ENCODE results near the gene BMP7.
A peak's percentile ranks its signal among the peaks of the same experiment; 100 is the strongest.
"Not testable (repeated sequence)": the region's sequence is repeated elsewhere in the genome, so short reads cannot be mapped to it uniquely, and the experiment has no call there.

The BMP7 gene

DNA sequence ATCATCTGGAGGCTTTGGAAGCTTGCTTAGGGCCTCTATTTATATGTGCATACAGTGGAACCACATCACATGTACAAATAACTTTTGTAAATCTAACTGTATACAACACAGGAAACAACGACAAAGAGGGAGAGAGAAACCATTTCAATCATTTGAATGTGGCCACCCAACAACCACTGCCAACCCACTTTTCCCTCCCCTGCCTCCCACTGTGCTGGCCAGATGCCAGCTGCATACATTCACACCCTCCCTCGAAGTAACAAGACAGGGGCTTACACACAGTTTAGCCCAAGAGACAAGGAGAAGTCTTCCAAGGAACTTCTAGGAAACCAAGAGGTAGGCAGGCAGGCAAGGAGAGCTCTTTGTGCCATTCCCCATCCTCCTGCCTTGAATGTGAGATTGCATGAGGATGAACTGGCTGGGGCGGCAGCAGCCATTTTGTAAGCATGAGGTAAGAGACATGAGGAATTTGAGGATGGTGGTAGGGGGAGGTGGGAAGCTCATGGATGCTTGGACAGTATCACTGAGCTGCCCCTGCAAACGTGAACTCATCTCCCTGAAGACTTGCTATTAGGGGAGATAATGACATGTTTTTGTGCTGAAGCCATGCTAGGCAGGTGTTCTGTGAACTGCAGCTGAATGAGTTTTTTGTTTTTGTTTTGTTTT is 18.2 kb downstream of the BMP7 start:
- DNase-seq: no peak

DNA sequence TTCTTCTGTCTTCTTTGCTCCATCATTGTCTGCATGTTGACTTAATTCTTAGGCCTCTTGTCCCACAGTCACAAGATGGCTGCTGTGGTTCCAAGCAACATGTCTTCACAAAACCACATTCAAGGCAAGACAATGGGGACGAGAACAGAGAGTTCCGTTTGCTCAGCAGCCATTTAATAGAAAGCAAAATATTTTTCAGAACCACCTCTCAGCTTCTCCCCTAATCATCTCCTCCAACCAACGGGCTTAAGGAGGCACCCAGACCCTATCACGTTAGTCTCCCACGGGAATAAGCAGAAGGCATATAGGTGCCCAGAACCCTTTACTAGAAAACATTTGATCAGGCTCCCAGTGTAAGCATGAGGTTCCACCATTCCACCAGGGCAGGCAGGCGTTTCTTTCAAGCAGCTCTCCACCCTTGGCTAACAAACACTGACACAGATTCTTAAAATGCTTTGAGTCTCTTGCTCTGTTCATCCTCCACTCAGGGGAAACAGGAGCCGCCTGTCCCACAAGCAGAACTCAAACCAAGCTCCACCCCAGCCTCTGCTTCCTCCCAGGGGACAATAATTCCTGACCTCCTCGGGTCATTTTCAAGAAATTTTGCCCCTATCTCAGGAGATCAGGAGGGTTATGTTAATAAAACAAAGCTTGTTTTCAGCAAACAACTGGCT is 19.0 kb downstream of the BMP7 start:
- DNase-seq: no peak

DNA sequence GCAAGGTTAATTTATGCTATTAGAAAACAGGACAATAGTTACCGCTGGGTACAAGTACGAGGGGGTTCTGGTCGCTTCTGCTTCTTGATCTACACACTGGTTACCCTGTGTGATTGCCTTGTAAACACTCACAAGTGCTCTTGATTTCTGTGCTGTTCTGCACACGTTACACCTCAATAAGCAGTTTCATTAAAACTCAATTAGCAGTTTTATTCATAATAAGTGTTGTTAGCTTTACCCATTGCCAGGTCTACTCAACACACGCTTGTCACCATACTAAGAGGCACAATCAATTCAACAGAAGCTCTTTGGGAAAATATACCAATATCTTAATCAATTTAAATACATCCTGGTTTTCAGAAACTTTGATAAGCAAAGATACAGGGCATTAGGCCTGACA is 20.4 kb downstream of the BMP7 start:
- peak in 1 of 3 experiments; percentile 23 for DNase-seq

DNA sequence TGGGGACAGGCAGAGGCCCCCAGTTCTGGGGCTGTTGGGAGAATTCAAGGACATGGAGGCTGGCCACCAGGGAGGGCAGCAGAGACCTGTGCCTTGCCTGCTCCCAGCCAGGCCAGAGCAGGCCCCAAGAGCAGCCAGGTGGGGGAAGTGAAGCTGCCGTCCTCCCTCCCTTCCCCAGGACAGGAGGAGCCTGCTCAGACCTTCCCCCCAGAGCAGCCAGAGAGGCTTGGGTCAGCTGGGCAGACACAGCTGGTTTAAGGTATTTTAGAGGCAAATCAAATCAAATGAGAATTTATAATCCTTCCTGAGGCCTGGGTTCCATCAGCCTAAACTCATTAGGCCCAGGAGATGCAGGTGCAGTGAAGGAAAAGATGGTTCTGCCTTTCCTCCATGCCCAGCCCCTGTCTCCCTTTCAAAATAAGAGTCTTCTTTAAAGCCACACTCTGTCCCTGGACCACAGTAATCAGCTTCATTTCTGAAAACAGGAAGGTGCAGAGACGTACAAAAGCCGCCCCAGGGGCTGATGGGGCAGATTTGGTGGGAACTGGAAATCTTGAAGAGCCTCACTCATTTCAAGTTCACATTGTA is 21.7 kb downstream of the BMP7 start:
- no peak for DNase-seq

DNA sequence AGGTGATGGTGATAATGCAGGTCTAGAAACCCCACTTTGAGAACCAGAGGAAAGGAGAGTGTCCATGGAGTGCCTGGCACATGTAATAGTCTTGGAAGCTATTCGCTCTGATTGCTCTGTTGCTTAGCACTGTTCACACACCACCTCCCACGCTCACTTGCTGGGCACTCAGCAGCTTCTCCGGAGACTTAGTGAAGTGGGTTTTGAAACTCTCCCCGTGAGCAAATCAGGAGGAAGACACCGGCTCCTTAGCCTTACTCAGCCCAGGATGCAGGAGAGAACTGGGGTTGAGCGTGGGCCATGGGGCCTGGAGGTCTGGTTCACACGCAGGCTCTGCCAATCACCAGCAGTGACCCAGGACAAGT is 22.2 kb downstream of the BMP7 start:
- no peak for DNase-seq

DNA sequence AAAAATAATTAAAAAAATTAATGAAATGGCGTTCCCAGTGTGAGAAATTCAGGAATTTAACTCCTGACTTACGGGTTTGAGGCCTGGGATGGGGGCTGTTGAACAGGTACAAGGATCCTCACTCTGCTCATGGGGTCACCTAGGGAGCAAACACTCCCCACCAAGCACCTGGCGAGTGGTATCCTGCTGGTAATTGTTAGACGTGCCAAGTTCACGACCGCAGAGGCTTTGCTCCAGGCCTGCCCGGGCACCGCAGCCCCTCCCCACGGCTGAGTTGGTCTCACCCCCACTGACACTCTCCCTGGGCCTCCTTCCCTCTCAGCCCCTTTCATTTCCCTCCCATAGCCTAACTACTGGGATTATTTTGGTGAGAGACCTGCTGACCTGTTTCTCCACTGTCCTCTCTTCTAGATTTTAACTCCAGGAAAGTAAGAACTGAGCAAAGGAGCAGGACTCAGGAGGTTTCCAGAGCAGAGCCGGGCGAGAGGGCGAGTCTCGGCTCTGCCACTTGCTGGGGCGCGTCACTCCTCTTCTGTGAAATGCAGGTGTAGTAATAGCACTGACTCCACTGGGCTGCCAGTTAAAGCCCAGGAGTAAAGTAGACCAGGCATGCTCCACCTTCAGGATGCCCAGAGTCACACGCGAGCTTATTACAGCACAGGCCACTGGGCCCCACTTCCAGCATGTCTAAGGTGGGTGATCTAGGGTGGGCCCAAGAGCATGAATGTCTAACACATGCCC is 22.8 kb downstream of the BMP7 start:
- peak in 2 of 3 experiments; percentile 13 to 17 for DNase-seq

DNA sequence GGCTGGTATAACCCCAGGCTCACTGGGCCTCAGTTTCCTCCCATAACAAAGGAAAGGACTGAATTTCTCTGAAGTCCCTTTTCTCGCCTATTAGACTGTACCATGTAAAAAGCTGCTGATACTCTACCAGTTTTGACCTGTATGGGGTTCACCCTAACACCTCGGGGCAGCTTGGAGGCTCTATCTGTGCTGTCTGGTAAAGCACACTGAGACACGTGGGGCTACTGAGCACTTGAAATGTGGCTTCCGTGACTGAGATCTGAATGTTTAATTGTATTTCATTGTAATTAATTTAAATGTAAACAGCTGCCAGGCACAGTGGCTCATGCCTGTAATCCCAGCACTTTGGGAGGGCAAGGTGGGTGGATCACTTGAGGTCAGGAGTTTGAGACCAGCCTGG is 24.0 kb downstream of the BMP7 start:
- no peak for DNase-seq

DNA sequence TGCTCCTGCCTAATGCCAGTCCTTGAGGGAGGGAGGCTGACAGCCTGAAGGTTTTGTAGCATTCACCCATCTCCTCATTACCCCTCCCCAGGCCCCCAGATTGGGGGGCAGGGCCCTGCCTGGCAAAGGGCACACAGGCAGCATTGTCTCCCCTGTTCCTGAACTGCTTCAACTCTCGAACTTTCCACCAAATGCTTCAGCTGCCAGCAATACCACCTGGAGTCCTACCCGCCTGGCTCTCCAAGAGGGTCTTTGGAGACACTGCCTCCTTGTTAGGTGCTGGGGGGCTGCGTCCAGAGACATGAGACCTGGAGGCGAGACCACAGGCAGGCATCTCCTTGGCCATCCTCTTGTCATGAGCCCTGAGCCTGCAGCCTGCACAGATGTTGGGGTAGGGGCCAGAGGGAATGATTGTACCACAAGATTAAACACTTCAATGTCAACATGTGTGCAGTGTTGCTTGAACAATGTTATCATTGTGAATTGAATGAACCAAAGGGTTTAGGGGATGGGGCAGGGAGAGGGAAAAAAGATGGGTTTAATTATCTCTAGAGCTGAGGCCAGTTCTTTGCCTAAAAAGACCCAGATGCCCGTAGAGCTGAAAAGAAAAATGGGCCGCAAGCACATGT is 25.0 kb downstream of the BMP7 start:
- DNase-seq: no peak

DNA sequence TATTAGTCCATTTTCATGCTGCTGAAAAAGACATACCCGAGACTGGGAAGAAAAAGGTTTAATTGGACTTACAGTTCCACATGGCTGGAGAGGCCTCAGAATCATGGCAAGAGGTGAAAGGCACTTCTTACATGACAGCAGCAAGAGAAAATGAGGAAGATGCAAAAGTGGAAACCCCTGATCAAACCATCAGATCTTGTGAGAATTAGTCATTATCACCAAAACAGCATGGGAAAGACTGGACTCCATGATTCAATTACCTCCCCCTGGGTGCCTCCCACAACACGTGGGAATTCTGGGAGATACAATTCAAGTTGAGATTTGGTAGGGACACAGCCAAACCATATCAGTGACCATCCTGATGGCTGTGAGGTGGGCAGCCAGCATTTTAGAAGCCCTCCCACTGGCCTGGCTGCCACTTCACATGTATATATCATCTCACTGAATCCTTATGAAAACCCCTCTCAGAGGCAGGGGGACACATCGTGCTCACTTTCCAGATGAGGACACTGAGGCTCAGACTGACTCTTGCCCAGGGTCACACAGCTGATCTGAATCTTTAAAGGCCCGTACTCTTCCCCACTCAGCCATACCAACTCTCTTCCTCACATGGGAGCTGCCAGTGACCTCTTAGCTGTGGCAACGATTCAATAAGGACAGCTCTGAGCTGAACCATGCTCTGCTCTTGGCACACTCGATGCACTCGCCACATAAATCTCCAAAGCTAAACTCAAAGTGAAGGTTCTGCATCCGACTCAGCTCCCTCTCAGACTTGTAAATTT is 25.7 kb downstream of the BMP7 start:
- DNase-seq: no peak

DNA sequence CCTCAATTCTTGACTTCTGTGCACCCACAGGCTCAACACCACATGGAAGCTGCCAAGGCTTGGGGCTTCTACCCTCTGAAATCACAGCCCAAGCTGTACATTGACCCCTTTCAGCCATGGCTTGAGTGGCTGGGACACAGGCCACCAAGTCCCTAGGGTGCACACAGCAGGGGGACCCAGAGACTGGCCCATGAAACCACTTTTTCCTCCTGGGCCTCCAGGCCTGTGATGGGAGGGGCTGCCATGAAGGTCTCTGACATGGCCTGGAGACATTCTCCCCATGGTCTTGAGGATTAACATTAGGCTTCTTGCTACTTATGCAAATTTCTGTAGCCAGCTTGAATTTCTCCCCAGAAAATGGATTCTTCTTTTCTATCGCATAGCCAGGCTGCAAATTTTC is 26.7 kb downstream of the BMP7 start:
- DNase-seq: not testable (repeated sequence)

DNA sequence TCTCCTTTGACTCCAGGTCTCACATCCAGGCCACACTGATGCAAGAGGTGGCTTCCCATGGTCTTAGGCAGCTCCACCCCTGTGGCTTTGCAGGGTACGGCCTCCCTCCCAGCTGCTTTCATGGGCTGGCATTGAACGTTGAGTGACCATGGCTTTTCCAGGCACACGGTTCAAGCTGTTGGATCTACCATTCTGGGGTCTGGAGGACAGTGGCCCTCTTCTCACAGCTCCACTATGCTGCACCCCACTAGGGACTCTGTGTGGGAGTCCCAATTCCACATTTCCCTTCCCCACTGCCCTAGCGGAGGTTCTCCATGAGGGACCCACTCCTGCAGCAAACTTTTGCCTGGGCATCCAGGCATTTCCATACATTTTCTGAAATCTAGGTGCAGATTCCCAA is 27.1 kb downstream of the BMP7 start:
- DNase-seq: not testable (repeated sequence)

DNA sequence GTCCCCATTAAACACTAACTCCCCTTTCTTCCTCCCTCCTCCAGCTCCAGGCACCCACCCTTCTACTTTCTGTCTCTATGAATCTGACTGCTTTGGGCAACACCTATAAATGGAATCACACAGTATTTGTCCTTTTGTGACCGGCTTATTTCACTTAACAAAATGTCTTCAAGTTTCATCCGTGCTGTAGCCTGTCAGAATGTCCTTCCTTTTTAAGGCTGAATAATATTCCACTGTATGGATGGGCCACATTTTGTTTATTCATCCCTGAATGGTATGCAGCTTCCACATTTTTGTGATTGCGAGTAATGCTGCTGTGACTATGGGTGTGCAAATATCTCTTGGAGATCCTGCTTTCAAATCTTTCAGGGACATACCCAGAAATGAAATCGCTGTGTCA is 28.4 kb downstream of the BMP7 start:
- no peak for DNase-seq

DNA sequence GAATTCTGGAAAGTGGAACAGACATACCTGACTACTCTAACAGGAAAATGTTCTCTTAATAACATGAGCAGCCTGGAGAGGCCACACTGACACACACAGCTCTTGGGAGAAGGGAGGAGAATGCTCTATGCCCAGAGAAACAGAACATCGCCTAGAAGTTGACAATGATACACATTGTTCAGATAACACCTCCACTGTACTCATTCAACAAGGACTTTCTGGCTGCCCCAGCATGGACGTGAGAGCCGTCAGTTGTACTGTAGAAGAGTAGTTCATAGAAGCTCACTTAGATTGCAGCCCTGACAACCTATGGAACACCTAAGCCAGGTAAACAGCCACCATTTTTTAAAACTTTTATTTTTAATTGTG is 28.9 kb downstream of the BMP7 start:
- DNase-seq: no peak

DNA sequence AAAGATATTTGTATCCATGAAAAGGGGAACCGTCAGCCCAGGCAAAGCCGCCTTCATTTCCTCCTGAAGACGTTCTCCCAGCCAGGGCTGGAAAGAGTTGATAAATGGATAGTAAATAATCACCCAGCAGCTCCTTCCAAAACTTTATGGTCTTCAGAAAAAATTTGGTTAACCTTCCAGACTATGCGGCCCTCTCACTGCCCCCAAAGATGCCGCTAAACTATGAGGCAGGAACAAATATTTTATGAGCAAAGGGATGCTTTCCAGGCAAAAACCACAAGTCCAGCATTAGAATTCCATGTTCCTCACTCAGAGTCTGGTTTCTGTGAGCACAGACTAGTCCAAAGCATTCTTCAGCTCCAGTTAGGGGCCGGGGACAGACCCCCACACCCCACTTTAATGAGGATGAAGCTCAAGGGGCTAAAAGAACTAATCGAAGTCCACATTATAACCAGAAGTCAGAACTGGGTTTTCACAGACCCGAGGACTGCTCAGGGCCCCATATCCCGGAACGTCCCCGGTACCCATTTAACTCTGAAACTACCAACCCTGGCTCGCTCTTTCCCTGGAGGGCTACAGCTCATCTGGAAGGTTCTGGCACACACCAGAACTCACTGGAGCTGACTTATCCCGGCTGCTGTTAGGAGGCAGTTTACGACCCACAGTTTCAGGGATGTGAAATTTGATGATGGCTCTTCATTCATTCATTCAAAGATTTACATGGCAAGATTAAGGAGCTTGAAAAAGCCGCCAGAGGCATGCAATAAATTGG is 29.4 kb downstream of the BMP7 start:
- no peak for DNase-seq

DNA sequence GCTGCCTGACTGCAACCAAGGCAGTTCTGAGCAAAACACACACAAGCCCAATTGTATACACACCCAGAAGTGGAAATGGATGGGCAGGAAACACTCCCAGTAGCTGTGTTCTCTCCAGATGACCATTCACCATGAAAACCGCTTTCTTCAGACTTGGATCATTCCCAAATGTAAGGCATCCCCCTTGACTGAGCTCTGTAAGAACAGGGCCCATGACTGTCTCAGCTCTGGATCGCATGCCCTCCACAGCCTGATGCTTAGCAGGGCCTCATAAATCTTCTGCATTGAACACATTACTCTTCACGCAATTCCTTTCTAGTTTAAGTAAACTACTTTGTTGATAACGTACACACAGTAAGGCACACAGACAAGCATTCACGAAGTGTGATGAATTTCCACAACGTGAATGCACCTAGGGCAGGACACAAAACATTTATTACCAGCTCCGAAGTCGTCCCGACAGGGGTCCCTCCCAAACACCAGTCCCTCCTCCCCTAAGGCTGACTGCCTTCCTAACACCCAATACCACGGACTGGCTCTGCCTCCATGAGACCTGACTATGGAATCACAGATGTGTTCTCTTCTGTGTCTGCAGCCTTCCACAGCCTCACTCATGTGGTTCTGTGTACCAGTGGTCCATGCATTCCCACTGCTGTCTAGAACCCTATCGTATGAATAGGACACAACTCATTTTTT is 31.7 kb downstream of the BMP7 start:
- DNase-seq: no peak

DNA sequence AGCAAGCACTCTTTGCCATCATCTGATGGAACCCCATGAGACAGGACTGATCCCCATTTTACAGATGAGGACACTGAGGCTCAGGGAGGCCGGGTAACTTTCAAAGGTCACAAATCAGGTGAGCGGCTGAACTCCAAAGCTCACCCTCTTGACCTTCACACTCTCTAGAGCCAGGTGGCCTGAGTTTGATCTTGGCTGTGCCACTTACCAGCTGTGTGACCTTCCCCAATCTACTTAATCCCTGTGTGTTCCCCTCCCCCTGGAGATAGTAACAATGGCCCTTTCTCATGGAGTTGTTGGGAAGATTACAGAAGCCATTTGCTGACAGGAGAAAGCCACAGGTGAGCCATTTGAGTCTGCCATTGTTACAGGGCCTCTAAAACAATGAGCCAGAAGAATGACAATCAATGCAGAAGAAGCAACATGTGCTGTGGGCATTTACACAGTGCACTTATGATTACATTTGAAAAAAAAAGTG is 34.5 kb downstream of the BMP7 start:
- peak in 2 of 3 experiments; percentile 4 to 17 for DNase-seq

DNA sequence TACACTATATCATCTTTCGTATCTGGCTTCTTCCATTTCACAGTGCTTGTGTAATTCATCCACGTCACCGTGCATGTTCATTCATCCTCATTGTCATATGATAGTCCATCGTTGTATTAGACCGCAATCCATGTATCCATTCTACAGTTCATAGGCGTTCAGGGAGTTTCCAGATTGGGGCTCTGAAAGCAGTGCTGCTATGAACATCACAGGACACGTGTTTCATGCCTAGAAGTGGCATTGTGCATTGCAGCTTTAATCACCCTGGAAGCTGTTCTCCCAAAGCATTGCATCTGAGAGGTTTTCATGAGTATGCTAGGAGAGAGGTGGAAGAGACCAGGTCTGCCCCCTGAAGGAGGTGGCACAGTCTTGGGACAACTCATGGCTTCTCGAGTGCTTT is 35.3 kb downstream of the BMP7 start:
- no peak for DNase-seq

DNA sequence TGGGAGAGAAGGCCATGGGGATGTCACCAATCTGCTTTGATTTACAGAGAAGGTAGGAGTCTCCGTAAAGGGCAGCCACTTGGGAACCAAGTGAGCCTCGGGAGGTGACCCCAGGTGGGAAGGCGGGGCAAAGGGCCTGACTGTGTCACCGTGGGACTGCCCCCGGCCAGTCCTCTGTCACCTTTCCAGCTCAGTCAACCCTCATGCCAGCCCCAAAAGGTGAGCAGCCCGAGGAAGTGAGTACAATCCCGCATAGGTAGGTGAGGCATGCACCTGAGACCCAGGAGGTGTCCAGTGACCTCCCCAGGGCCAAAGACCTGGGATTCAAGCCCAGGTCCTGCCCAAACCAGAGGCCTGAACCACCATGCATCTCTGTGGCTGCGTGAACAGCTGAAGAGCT is 36.2 kb downstream of the BMP7 start:
- DNase-seq: no peak

DNA sequence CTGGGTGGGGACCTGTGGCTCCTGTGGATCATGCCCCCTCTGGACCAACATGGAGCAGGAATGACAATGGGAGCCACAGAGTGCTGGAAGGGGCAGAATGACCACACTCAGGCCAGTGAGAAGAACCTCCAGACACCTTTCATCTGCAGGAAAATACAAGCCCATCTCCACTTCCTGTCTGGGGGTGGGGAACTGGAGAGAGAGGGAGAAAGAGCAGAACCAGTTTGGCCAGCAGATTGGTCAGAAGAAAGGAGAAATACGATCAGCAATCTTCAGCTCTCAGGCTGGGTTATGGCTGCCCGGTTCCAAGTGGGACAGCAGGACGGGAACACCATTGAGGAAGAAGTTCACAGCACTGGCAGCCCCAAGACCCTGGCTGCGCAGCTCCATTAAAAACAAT is 37.0 kb downstream of the BMP7 start:
- no peak for DNase-seq

DNA sequence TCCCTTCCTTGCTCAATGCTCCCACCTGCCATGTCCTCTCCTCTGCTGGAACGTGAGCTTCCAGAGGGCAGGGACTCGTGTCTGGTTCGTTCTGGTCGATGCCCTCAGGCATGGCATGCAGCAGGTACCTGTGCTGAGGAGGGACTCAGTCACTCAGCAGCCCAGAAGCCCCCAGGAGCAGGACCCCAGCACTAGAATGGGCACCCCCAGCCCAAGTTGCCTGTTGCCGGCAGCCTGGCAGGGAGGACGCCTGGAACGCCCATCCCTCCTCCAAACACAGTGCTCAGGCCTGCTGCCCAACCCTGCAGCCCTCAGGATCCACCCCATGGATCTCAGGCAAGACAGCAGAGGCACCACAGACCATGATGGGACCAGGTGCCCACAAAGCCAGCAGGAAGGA is 40.6 kb downstream of the BMP7 start:
- DNase-seq: no peak

DNA sequence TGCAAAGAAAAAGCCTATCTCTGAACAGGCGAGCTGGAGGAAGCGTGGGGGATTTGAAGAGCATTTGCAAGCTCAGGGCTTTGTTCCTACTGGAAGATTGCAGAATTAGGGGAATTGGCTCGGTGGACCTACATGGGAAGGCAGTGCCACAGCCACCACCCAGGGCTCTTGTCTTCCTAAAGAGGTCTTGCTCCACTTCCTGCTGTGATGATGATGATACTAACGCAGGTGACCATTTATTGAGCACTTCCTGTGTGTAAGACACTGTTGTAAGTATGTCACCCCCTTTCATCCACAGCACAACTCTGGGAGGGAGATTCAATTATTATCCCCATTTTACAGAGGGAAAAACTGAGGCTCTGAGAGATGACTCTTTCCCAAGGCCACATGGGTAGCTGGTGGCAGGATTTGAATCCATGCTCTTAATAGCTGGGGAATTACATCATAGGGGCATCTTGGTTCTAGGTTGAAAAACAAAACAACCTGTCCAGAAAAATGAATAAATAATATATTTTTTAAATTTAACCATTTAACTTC is 41.2 kb downstream of the BMP7 start:
- DNase-seq: peak in 1 of 3 experiments; percentile 5

All from NCI-H1417 (cell line).